Activated gamma-delta T cell (primary cell): ENCODE results near the gene CTTNBP2NL.

Experiments used
- DNase-seq: peaks from one replicate; lab custom pipeline; 2025; lab: John Stamatoyannopoulos, UW
- total RNA-seq, 2 donors: gene quantifications; one replicate each; lab custom pipeline; 2026; lab: John Stamatoyannopoulos, UW

CTTNBP2NL gene
- 2.0 to 5.9 reads per million in 2 donors for total RNA-seq

- peak; percentile 63 for DNase-seq
Observed at GRCh38 chr1:112395821-112396652, at the start of gene CTTNBP2NL. TSS of gene CTTNBP2NL (plus strand) at chr1:112396214. CDS start at chr1:112416166, 19,952 bp downstream.

GRCh38 chr1:112346801-112347350 lies 49.1 kb upstream of the CTTNBP2NL start:
- no peak for DNase-seq

GRCh38 chr1:112356765-112357164 lies 39.2 kb upstream of the CTTNBP2NL start:
- DNase-seq, result no peak

- no peak for DNase-seq
Observed at GRCh38 chr1:112357467-112357866, 38.5 kb upstream of the CTTNBP2NL start.

- no peak for DNase-seq
Observed at GRCh38 chr1:112358061-112358770, 37.8 kb upstream of the CTTNBP2NL start.

- no peak for DNase-seq
Observed at GRCh38 chr1:112358798-112359408, 37.1 kb upstream of the CTTNBP2NL start.

GRCh38 chr1:112359961-112360767 lies 35.9 kb upstream of the CTTNBP2NL start:
- no peak for DNase-seq

- no peak for DNase-seq
Observed at GRCh38 chr1:112363636-112364035, 32.4 kb upstream of the CTTNBP2NL start.

- no peak for DNase-seq
Observed at GRCh38 chr1:112368198-112368597, 27.8 kb upstream of the CTTNBP2NL start.

- DNase-seq, result peak; percentile 32
Observed at GRCh38 chr1:112369392-112370285, 26.4 kb upstream of the CTTNBP2NL start.

GRCh38 chr1:112370996-112371395 lies 25.0 kb upstream of the CTTNBP2NL start:
- no peak for DNase-seq

GRCh38 chr1:112371775-112372174 lies 24.2 kb upstream of the CTTNBP2NL start:
- DNase-seq, result no peak

GRCh38 chr1:112373806-112374205 lies 22.2 kb upstream of the CTTNBP2NL start:
- no peak for DNase-seq

- DNase-seq, result no peak
Observed at GRCh38 chr1:112375701-112376100, 20.3 kb upstream of the CTTNBP2NL start.

- DNase-seq, result no peak
Observed at GRCh38 chr1:112380356-112380755, 15.7 kb upstream of the CTTNBP2NL start.

GRCh38 chr1:112381324-112382076 lies 14.5 kb upstream of the CTTNBP2NL start:
- DNase-seq, result no peak

GRCh38 chr1:112383759-112384370 lies 12.1 kb upstream of the CTTNBP2NL start:
- no peak for DNase-seq

GRCh38 chr1:112386024-112386723 lies 9.8 kb upstream of the CTTNBP2NL start:
- DNase-seq, result no peak
